Fibroblast of the aortic adventitia (primary cell): Measurements from ENCODE around the gene MAPKAPK5. TPM values are rescaled to one million over a fixed set of nuclear protein-coding genes. Genes with fewer than 3 reads are reported as not detected.

Experiments
- DNase-seq: peaks from one replicate; pipeline ENCODE4 v3.0.0-alpha.2; 2010; ENCODE audit warnings: low read depth
- H3K4me3 ChIP-seq: 2 replicates; pipeline ENCODE4 v1.5.1; 2011; ENCODE audit warnings: low read depth, mild to moderate bottlenecking, control low read depth, low read length, moderate library complexity
- CTCF ChIP-seq: IDR thresholded peaks from 2 replicates; pipeline ENCODE4 v1.5.1; 2011; ENCODE audit warnings: mild to moderate bottlenecking, low read length, control low read depth, inconsistent platforms; ENCODE audit not compliant: insufficient read depth
- total RNA-seq: library from RNA; depleted of rRNA; stranded (reverse); fragments of >200 nt; gene quantifications from 2 replicates; pipeline ENCODE4 v1.2.3, GENCODE V29; 2012; ENCODE audit warnings: low replicate concordance

Gene MAPKAPK5
- total RNA-seq, 1 donor = 34.6 TPM

GRCh38 chr12:111904446-111904975 lies 62.5 kb downstream of the MAPKAPK5 start:
- DNase-seq = no peak
- TF ChIP-seq CTCF = no peak
- no peak overlapping the region for H3K4me3 ChIP-seq

DNA sequence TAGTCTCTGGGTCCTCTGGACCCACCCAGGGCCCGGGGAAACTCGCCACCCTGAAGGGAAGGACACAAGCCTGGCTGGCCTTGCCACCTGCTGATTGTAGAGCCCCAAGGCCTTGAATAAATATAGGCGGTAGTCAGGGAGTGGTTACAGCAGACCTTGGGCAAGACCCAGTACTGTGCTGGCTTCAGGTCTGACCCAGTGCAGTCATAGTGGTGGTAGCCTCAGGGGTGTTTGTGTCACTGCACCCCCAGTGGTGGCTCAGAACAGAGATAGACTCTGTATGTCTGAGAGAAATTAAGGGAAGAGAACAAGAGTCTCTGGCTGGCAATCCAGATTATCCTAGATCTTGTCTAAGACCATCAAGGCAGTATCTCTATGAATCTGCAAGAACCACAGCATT lies 63.5 kb downstream of the MAPKAPK5 start:
- no peak for TF ChIP-seq CTCF
- H3K4me3 ChIP-seq = no peak overlapping the region
- DNase-seq = no peak

- no peak for TF ChIP-seq CTCF
- H3K4me3 ChIP-seq = no peak overlapping the region
- DNase-seq = no peak
Observed at GRCh38 chr12:111907740-111908139, 65.7 kb downstream of the MAPKAPK5 start.

GRCh38 chr12:111925171-111925570 lies 83.1 kb downstream of the MAPKAPK5 start:
- no peak overlapping the region for H3K4me3 ChIP-seq
- DNase-seq = no peak
- no peak for TF ChIP-seq CTCF

DNA sequence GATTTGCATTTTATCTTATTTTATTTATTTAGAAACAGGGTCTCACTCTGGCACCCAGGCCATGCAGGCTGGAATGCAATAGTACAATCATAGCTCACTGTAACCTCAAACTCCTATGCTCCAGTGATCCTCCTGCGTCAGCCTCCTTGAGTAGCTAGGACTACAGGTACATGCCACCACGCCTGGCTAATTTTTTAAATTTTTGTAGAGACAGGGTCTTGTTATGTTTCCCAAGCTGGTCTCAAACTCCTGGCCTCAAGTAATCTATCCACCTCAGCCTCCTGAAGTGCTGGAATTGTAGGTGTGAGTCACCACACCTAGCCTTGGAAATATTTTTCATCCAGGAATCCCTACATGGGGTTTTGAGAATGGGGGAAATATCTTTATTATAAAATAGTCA lies 84.6 kb downstream of the MAPKAPK5 start:
- no peak for DNase-seq

GRCh38 chr12:111927346-111927745 lies 85.3 kb downstream of the MAPKAPK5 start:
- no peak for TF ChIP-seq CTCF
- no peak overlapping the region for H3K4me3 ChIP-seq
- DNase-seq = no peak

More for the DNA sequence above, 84.6 kb downstream of the MAPKAPK5 start:
- no peak for TF ChIP-seq CTCF
- no peak overlapping the region for H3K4me3 ChIP-seq

GRCh38 chr12:111932241-111932640 lies 90.2 kb downstream of the MAPKAPK5 start:
- DNase-seq = no peak
- no peak for TF ChIP-seq CTCF
- H3K4me3 ChIP-seq = no peak overlapping the region
